Right atrium auricular region (tissue), 2 donors: ENCODE data around the gene TBC1D14. TPM values are rescaled to one million over a fixed set of nuclear protein-coding genes. Genes with fewer than 3 reads are reported as not detected.

Source experiments
- DNase-seq: peaks from one replicate; pipeline ENCODE4 v3.0.0-alpha.2; 2019; ENCODE audit warnings: low spot score
- H3K27ac ChIP-seq, 2 donors: fragments of 200-600 bp; sonication (generic); 1 replicate in 1 of 2; 2 replicates in 1 of 2; pipeline ENCODE4 v1.5.1; 2016 to 2019
- H3K27me3 ChIP-seq, 2 donors: fragments of 200-600 bp; sonication (generic); one replicate each; pipeline versions ENCODE4 v1.5.1 to v1.6.0; 2017 to 2019
- H3K36me3 ChIP-seq: fragments of 200-600 bp; sonication (generic); one replicate; pipeline ENCODE4 v1.5.1; 2016
- H3K4me1 ChIP-seq, 2 donors: fragments of 200-600 bp; sonication (generic); one replicate each; pipeline versions ENCODE4 v1.5.1 to v1.6.0; 2017 to 2019
- H3K4me3 ChIP-seq, 2 donors: fragments of 200-600 bp; sonication (generic); 1 replicate in 1 of 2; 2 replicates in 1 of 2; pipeline ENCODE4 v1.5.1; 2017 to 2019; ENCODE audit warnings: mild to moderate bottlenecking in 1 of 2, moderate library complexity in 1 of 2
- H3K9me3 ChIP-seq, 2 donors: fragments of 200-600 bp; sonication (generic); one replicate each; pipeline ENCODE4 v1.5.1; 2019
- CTCF ChIP-seq, 2 donors: fragments of 200-600 bp; sonication (generic); IDR thresholded peaks; one replicate each; pipeline ENCODE4 v1.5.1; 2019; ENCODE audit warnings: antibody characterized with exemption in 2 of 2
- total RNA-seq, 2 donors: library from RNA; depleted of rRNA; stranded (reverse); fragments of >200 nt; gene quantifications; one replicate each; pipeline ENCODE4 v1.1.0, GENCODE V29; 2016

TBC1D14 gene
- total RNA-seq, 2 donors from 2014 or later: 33.7 to 34.0 TPM

GRCh38 chr4:6986781-6987587 lies 77.4 kb downstream of the TBC1D14 start:
- peak overlapping the region; percentile 83 to 86 for H3K4me3 ChIP-seq
- DNase-seq: peak; percentile 93
- no peaks in the 10 kb centered on the region for H3K27me3 ChIP-seq
- H3K9me3 ChIP-seq: no peaks in the 10 kb centered on the region
- no peaks in the 10 kb centered on the region for H3K36me3 ChIP-seq
- peak overlapping the region; percentile 93 to 97 for H3K27ac ChIP-seq
- peaks cover 0 to 65% of the 10 kb centered on the region in 2 donors for H3K4me1 ChIP-seq
- no peak for TF ChIP-seq CTCF (IDR thresholded peaks at IDR 0.05)

GRCh38 chr4:6987588-6987961 lies 77.9 kb downstream of the TBC1D14 start:
- Histone ChIP-seq H3K27ac (peak overlapping the region; percentile 93 to 97), H3K9me3 (no peaks in the 10 kb centered on the region), H3K27me3 (no peaks in the 10 kb centered on the region), H3K36me3 (no peaks in the 10 kb centered on the region), H3K4me1 (peaks cover 0 to 68% of the 10 kb centered on the region in 2 donors), H3K4me3 (peak overlapping the region; percentile 83 to 86)
- TF ChIP-seq CTCF (IDR thresholded peaks at IDR 0.05): no peak
- peak; percentile 54 for DNase-seq

GRCh38 chr4:6988016-6988715 lies 78.5 kb downstream of the TBC1D14 start:
- Histone ChIP-seq H3K27me3 (no peaks in the 10 kb centered on the region), H3K4me1 (peaks cover 0 to 68% of the 10 kb centered on the region in 2 donors), H3K9me3 (no peaks in the 10 kb centered on the region), H3K4me3 (peak overlapping the region; percentile 83 to 86), H3K36me3 (no peaks in the 10 kb centered on the region), H3K27ac (peak overlapping the region; percentile 93 to 97)
- peak; percentile 56 for DNase-seq
- TF ChIP-seq CTCF (IDR thresholded peaks at IDR 0.05): no peak

GRCh38 chr4:6989331-6989923 lies 79.8 kb downstream of the TBC1D14 start:
- Histone ChIP-seq H3K36me3 (peaks cover 4% of the 10 kb centered on the region), H3K4me1 (peaks cover 0 to 64% of the 10 kb centered on the region in 2 donors), H3K4me3 (no peak overlapping the region), H3K27ac (no peak overlapping the region), H3K9me3 (no peaks in the 10 kb centered on the region), H3K27me3 (no peaks in the 10 kb centered on the region)
- peak; percentile 54 for DNase-seq
- TF ChIP-seq CTCF (IDR thresholded peaks at IDR 0.05): no peak

- no peaks in the 10 kb centered on the region for H3K9me3 ChIP-seq
- H3K4me3 ChIP-seq: no peak overlapping the region
- DNase-seq: peak; percentile 36
- TF ChIP-seq CTCF (IDR thresholded peaks at IDR 0.05): no peak
- no peak overlapping the region for H3K27ac ChIP-seq
- no peaks in the 10 kb centered on the region for H3K27me3 ChIP-seq
- peaks cover 15% of the 10 kb centered on the region for H3K36me3 ChIP-seq
- H3K4me1 ChIP-seq: peaks cover 0 to 52% of the 10 kb centered on the region in 2 donors
Observed at GRCh38 chr4:6990661-6991060, 81.0 kb downstream of the TBC1D14 start.
